Endothelial cell of umbilical vein (primary cell): ENCODE measurements around the gene TAF3. TPM values are rescaled to one million over a fixed set of nuclear protein-coding genes. Genes with fewer than 3 reads are reported as not detected.

Experiments used
- BruUV-seq: library from RNA; stranded (reverse); fragments of 400-500 nt; replicated peaks from 2 replicates; lab custom pipeline; 2021; lab: Mats Ljungman, UMichigan
- CTCF ChIA-PET: fragments of 300-600, 350-600 bp; sonication (Branson Sonifier 250); formaldehyde crosslinking; loops from one replicate; lab custom pipeline; 2021; ENCODE audit warnings: antibody characterized with exemption, inconsistent platforms; lab: Charles Lee
- POLR2A ChIA-PET: fragments of 300-600, 350-600 bp; sonication (Branson Sonifier 250); formaldehyde crosslinking; loops from one replicate; lab custom pipeline; 2021; ENCODE audit warnings: antibody characterized with exemption, inconsistent platforms; lab: Charles Lee
- DNase-seq: peaks from one replicate; pipeline ENCODE4 v3.0.0-alpha.2; 2011; ENCODE audit warnings: low read depth, low spot score
- FAIRE-seq: peaks from 2 replicates; lab custom pipeline; 2011; peaks lifted over from hg19 to GRCh38; lab: Jason Lieb, UNC
- H2AFZ ChIP-seq: 2 replicates; pipeline ENCODE4 v1.6.0; 2012; ENCODE audit warnings: low read depth, low read length, control low read depth, inconsistent platforms
- H3K27ac ChIP-seq: 2 replicates; pipeline ENCODE4 v1.5.1; 2011; ENCODE audit warnings: low read depth, mild to moderate bottlenecking, control low read depth, low read length, moderate library complexity; ENCODE audit not compliant: insufficient read depth
- H3K27me3 ChIP-seq, 2 experiments: 2 replicates each; pipeline versions ENCODE4 v1.6.0 to v1.6.1; 2011; ENCODE audit warnings: low read length in 2 of 2, mixed read lengths in 1 of 2; ENCODE audit not compliant: control insufficient read depth in 2 of 2, insufficient read depth in 2 of 2
- H3K36me3 ChIP-seq, 2 experiments: 2 replicates in 1 of 2; 3 replicates in 1 of 2; pipeline ENCODE4 v1.5.1; 2011; ENCODE audit warnings: low read length in 2 of 2, mild to moderate bottlenecking in 1 of 2, moderate library complexity in 1 of 2; ENCODE audit not compliant: control insufficient read depth in 2 of 2, insufficient read depth in 2 of 2; ENCODE audit errors: extremely low read depth in 1 of 2
- H3K4me1 ChIP-seq: 3 replicates; pipeline ENCODE4 v1.5.1; 2011; ENCODE audit warnings: mild to moderate bottlenecking, low read length; ENCODE audit not compliant: control insufficient read depth, insufficient read depth; ENCODE audit errors: extremely low read depth
- H3K4me2 ChIP-seq: 2 replicates; pipeline ENCODE4 v1.6.1; 2011; ENCODE audit warnings: low read length, control low read depth, mixed read lengths; ENCODE audit not compliant: insufficient read depth
- H3K4me3 ChIP-seq, 3 experiments: fragments of 200-600 bp in 1 of 3; sonication (generic), shearing (Covaris generic) in 1 of 3; replicated peaks in 1 of 3; 2 replicates each; pipeline ENCODE4 v1.5.1; 2011 to 2016; ENCODE audit warnings: control low read depth in 3 of 3, low read length in 3 of 3, mild to moderate bottlenecking in 2 of 3, inconsistent platforms in 1 of 3, low read depth in 1 of 3, moderate library complexity in 1 of 3; ENCODE audit not compliant: insufficient read depth in 1 of 3
- H3K79me2 ChIP-seq: 2 replicates; pipeline ENCODE4 v1.6.0; 2012; ENCODE audit warnings: low read length, inconsistent platforms; ENCODE audit not compliant: control insufficient read depth, insufficient read depth
- H3K9ac ChIP-seq: replicated peaks from 2 replicates; pipeline ENCODE3; 2011; ENCODE audit warnings: low read length, control low read depth; ENCODE audit not compliant: insufficient read depth; ENCODE audit errors: extremely low read depth
- H3K9me1 ChIP-seq: replicated peaks from 3 replicates; pipeline ENCODE4 v1.6.0; 2011; ENCODE audit warnings: mild to moderate bottlenecking, low read length; ENCODE audit not compliant: control insufficient read depth, insufficient read depth; ENCODE audit errors: extremely low read depth
- H3K9me3 ChIP-seq: replicated peaks from 2 replicates; pipeline ENCODE4 v1.5.1; 2012; ENCODE audit warnings: low read length, inconsistent platforms; ENCODE audit not compliant: control insufficient read depth, insufficient read depth
- H4K20me1 ChIP-seq: replicated peaks from 2 replicates; pipeline ENCODE3; 2011; ENCODE audit warnings: mild to moderate bottlenecking, low read length; ENCODE audit not compliant: control insufficient read depth, insufficient read depth; ENCODE audit errors: extremely low read depth
- EZH2 ChIP-seq: IDR thresholded peaks from 2 replicates; pipeline ENCODE4 v1.6.1; 2012; ENCODE audit warnings: borderline replicate concordance, low read depth, mild to moderate bottlenecking, moderate library complexity, low read length, inconsistent platforms; ENCODE audit not compliant: severe bottlenecking
- FOS ChIP-seq: IDR thresholded peaks from 2 replicates; pipeline ENCODE4 v1.6.1; 2011; ENCODE audit warnings: mild to moderate bottlenecking, low read length, moderate library complexity, borderline replicate concordance; ENCODE audit not compliant: insufficient read depth
- GATA2 ChIP-seq: IDR thresholded peaks from 2 replicates; pipeline ENCODE4 v1.7.0; 2011; ENCODE audit warnings: low read depth, mild to moderate bottlenecking, moderate library complexity, mixed read lengths, low read length; ENCODE audit not compliant: insufficient read length, insufficient read depth
- JUN ChIP-seq: IDR thresholded peaks from 2 replicates; pipeline ENCODE4 v1.6.1; 2011; ENCODE audit warnings: borderline replicate concordance, low read depth; ENCODE audit not compliant: insufficient read length, insufficient read depth
- MAX ChIP-seq: IDR thresholded peaks from 2 replicates; pipeline ENCODE4 v1.6.1; 2011; ENCODE audit not compliant: insufficient read depth, insufficient read length
- MYC ChIP-seq: IDR thresholded peaks from one replicate; pipeline ENCODE4 v1.6.1; 2011; ENCODE audit warnings: mild to moderate bottlenecking, low read depth, low read length
- POLR2A ChIP-seq: IDR thresholded peaks from 2 replicates; pipeline ENCODE4 v1.6.1; 2012; ENCODE audit warnings: low read depth, mild to moderate bottlenecking, control low read depth, low read length
- POLR2AphosphoS5 ChIP-seq: IDR thresholded peaks from 2 replicates; pipeline ENCODE4 v1.6.1; 2012; ENCODE audit warnings: low read depth, mild to moderate bottlenecking, control low read depth, low read length, moderate library complexity; ENCODE audit not compliant: insufficient read depth
- dilution Hi-C: fragments of 300-500 bp; cut with MboI; formaldehyde crosslinking; loops from one replicate; pipeline ENCODE4 v1.15.0; 2019; ENCODE audit warnings: low sequenced_read_pairs; ENCODE audit not compliant: extremely low pct_ligation_motif_present
- intact Hi-C: fragments of 100-400 bp; cut with micrococcal nuclease; formaldehyde crosslinking; loops from one replicate; pipeline ENCODE4 v1.10.0; 2022
- polyA plus RNA-seq, 4 experiments: library from polyadenylated mRNA; depleted of rRNA in 3 of 4; stranded (reverse) in 3 of 4; unstranded in 1 of 4; fragments of >200 nt; gene quantifications; 2 replicates each; pipeline versions ENCODE4 v1.2.1 to v1.2.3, GENCODE V29; 2011 to 2012; ENCODE audit warnings: missing spikeins in 1 of 4
- total RNA-seq: library from RNA; stranded (reverse); gene quantifications from 2 replicates; pipeline ENCODE4 v1.2.3, GENCODE V29; 2021
- TF ChIP-seq, protein P1 (sequence below), 2 donors: IDR thresholded peaks; 1 replicate in 1 of 2; 2 replicates in 1 of 2; pipeline ENCODE4 v1.5.1; 2011; ENCODE audit warnings: low read length in 2 of 2, mild to moderate bottlenecking in 2 of 2, moderate library complexity in 2 of 2, control low read depth in 1 of 2, inconsistent platforms in 1 of 2, low read depth in 1 of 2; ENCODE audit not compliant: insufficient read depth in 1 of 2; ENCODE audit errors: extremely low read depth in 1 of 2

TAF3 gene
- total and polyA plus RNA-seq, 2 donors (not counting 3 experiments of a cell fraction or from before 2014, with no cell fraction given), result 2.4 to 10.5 TPM

DNA sequence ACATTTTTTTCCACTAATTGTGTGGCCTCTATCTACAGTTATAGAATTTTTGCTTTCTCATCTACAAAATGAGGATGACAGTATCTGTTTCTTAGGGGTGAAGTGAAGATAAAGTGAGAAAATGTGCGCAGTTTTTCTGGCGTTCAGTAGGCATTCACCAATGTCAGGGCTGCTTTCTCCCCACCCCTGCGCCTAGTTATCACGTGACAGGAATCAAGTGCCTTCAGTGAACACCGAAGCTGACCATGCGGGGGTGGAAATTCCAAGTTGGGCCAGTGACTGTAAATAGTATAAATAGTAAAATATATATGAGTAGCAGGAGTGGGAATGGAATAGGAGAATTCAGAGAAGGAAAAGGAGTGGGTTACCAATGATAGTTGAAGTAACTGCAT is 77.4 kb downstream of the TAF3 start:
- TF ChIP-seq GATA2, result no peak
- TF ChIP-seq, protein P1, sequence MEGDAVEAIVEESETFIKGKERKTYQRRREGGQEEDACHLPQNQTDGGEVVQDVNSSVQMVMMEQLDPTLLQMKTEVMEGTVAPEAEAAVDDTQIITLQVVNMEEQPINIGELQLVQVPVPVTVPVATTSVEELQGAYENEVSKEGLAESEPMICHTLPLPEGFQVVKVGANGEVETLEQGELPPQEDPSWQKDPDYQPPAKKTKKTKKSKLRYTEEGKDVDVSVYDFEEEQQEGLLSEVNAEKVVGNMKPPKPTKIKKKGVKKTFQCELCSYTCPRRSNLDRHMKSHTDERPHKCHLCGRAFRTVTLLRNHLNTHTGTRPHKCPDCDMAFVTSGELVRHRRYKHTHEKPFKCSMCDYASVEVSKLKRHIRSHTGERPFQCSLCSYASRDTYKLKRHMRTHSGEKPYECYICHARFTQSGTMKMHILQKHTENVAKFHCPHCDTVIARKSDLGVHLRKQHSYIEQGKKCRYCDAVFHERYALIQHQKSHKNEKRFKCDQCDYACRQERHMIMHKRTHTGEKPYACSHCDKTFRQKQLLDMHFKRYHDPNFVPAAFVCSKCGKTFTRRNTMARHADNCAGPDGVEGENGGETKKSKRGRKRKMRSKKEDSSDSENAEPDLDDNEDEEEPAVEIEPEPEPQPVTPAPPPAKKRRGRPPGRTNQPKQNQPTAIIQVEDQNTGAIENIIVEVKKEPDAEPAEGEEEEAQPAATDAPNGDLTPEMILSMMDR (IDR thresholded peaks at IDR 0.05; ENCODE audit: extremely low read depth in 1 of 2, insufficient read depth in 1 of 2, low read depth in 1 of 2, low read length in 2 of 2), result no peak
- no peak for TF ChIP-seq JUN
- no peak for TF ChIP-seq EZH2
- TF ChIP-seq POLR2A, result no peak
- TF ChIP-seq MAX, result no peak
- no peak for TF ChIP-seq FOS
- no peak for TF ChIP-seq POLR2AphosphoS5
- no peak for TF ChIP-seq MYC
- BruUV-seq, result no TSS peak
- H3K27me3 ChIP-seq, result no peaks in the 10 kb centered on the region
- H4K20me1 ChIP-seq, result no peaks in the 10 kb centered on the region
- intact Hi-C loops (no loop called here), dilution Hi-C loops (no loop called here)
- H3K9me1 ChIP-seq, result no peaks in the 10 kb centered on the region
- peaks cover 3% of the 10 kb centered on the region for H3K79me2 ChIP-seq
- H3K4me2 ChIP-seq, result no peak overlapping the region
- no peak overlapping the region for H3K27ac ChIP-seq
- POLR2A ChIA-PET, result no interaction called here
- no peak overlapping the region for H2AFZ ChIP-seq
- H3K4me3 ChIP-seq, result no peak overlapping the region
- peaks cover 10% of the 10 kb centered on the region for H3K4me1 ChIP-seq
- DNase-seq, result no peak
- no peaks in the 10 kb centered on the region for H3K9me3 ChIP-seq
- H3K36me3 ChIP-seq, result no peaks in the 10 kb centered on the region
- no peak for FAIRE-seq
- CTCF ChIA-PET, result no interaction called here
- no peak overlapping the region for H3K9ac ChIP-seq
